Prostate gland (tissue), 2 donors: Measurements from ENCODE around the gene PRDX5. TPM values are rescaled to one million over a fixed set of nuclear protein-coding genes. Genes with fewer than 3 reads are reported as not detected.

Source experiments
- DNase-seq: peaks from one replicate; pipeline ENCODE4 v3.0.0-alpha.2; 2019; ENCODE audit warnings: low spot score
- H3K27ac ChIP-seq, 2 donors: fragments of 200-600 bp; sonication (generic); 2 replicates each; pipeline ENCODE4 v1.5.1; 2017 to 2019
- H3K27me3 ChIP-seq: fragments of 200-600 bp; sonication (generic); replicated peaks from 2 replicates; pipeline ENCODE4 v1.5.1; 2019; ENCODE audit not compliant: insufficient read depth
- H3K36me3 ChIP-seq, 2 donors: fragments of 200-600 bp; sonication (generic); 1 replicate in 1 of 2; 2 replicates in 1 of 2; pipeline versions ENCODE4 v1.5.1 to v1.8.1; 2017 to 2019
- H3K4me1 ChIP-seq: fragments of 200-600 bp; sonication (generic); replicated peaks from 2 replicates; pipeline ENCODE4 v1.5.1; 2019
- H3K4me3 ChIP-seq, 2 donors: fragments of 200-600 bp; sonication (generic); 2 replicates each; pipeline ENCODE4 v1.5.1; 2017 to 2019
- H3K9me3 ChIP-seq: fragments of 200-600 bp; sonication (generic); 2 replicates; pipeline ENCODE4 v1.5.1; 2017
- POLR2A ChIP-seq: fragments of 450-650 bp; IDR thresholded peaks from one replicate; pipeline ENCODE4 v1.6.1; 2016; ENCODE audit warnings: antibody characterized with exemption, mild to moderate bottlenecking
- POLR2AphosphoS5 ChIP-seq: sonication (generic); formaldehyde crosslinking; IDR thresholded peaks from one replicate; pipeline ENCODE4 v1.6.1; 2017; ENCODE audit warnings: antibody characterized with exemption
- WGBS: methylation state at CpG from one replicate; pipeline ENCODE4 v1.1.5; 2018; 5-methylcytosine and 5-hydroxymethylcytosine counted together
- intact Hi-C: fragments of 100-400 bp; cut with DNase I; formaldehyde crosslinking; loops from one replicate; pipeline ENCODE4 v1.14.2; 2022
- total RNA-seq, 2 donors: library from RNA; depleted of rRNA; stranded (reverse); fragments of >200 nt; gene quantifications; one replicate each; pipeline ENCODE4 v1.1.0, GENCODE V29; 2016
- TF ChIP-seq, protein P1 (sequence below), 4 experiments: fragments of 200-600 bp in 2 of 4; fragments of 450-650 bp in 2 of 4; sonication (generic) in 2 of 4; IDR thresholded peaks; 1 replicate in 3 of 4; 2 replicates in 1 of 4; pipeline ENCODE4 v1.5.1; 2016 to 2019; ENCODE audit warnings: antibody characterized with exemption in 4 of 4, mild to moderate bottlenecking in 2 of 4, moderate library complexity in 2 of 4

PRDX5 gene
- total RNA-seq, 2 donors from 2014 or later = 224 to 303 TPM

DNA sequence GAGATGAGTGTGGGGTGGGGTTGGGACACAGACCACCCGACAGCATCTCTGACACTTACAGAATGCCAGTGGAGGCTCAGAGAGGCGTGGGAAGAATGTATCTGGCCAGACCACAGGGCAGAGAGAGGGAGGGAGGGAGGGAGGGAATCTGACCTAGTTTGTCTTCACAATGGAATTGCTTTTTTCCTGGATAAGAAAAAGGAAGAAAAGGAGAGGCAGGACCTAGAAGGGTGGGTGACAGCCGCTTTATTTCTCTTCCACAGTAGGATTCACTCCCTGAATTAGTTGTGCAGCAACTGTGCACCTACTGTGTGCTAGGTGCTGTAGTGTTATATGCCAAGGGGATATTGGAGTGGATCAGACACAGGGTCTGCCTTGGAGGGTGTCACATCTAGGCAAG is 23.1 kb upstream of the PRDX5 start:
- WGBS = 58% methylated on average over 3 of the region's 3 CpGs
- no peak for TF ChIP-seq POLR2AphosphoS5
- intact Hi-C loops = no loop called here

DNA sequence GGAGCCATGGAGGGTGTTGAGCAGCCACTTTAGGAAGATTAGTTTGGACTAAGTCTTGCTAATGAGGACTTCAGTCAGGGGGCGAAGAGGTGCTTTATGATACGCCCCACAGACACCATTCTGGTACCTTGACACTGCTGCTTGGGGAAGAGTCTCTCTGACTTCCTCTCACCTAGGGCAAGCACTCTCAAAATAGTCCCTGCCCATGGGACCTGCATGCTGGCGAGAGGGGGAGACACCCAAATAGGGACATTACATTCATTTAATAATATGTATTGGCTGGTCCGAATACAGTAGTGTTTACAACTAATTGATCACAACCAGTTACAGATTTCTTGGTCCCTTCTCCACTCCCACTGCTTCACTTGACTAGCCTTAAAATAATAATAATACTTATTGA is 22.2 kb upstream of the PRDX5 start:
- TF ChIP-seq POLR2AphosphoS5 (no peak), POLR2A (no peak)
- TF ChIP-seq, protein P1, sequence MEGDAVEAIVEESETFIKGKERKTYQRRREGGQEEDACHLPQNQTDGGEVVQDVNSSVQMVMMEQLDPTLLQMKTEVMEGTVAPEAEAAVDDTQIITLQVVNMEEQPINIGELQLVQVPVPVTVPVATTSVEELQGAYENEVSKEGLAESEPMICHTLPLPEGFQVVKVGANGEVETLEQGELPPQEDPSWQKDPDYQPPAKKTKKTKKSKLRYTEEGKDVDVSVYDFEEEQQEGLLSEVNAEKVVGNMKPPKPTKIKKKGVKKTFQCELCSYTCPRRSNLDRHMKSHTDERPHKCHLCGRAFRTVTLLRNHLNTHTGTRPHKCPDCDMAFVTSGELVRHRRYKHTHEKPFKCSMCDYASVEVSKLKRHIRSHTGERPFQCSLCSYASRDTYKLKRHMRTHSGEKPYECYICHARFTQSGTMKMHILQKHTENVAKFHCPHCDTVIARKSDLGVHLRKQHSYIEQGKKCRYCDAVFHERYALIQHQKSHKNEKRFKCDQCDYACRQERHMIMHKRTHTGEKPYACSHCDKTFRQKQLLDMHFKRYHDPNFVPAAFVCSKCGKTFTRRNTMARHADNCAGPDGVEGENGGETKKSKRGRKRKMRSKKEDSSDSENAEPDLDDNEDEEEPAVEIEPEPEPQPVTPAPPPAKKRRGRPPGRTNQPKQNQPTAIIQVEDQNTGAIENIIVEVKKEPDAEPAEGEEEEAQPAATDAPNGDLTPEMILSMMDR (IDR thresholded peaks at IDR 0.05) = no peak
- H3K4me3 ChIP-seq = no peak overlapping the region
- no peaks in the 10 kb centered on the region for H3K36me3 ChIP-seq
- DNase-seq = no peak
- no peaks in the 10 kb centered on the region for H3K9me3 ChIP-seq
- H3K4me1 ChIP-seq = peaks cover 17% of the 10 kb centered on the region
- 92% methylated on average over 4 of the region's 4 CpGs for WGBS
- intact Hi-C loops = no loop called here
- H3K27me3 ChIP-seq = peaks cover 9% of the 10 kb centered on the region
- H3K27ac ChIP-seq = no peak overlapping the region

More for the DNA sequence above, 23.1 kb upstream of the PRDX5 start:
- no peak for DNase-seq
- Histone ChIP-seq H3K4me3 (no peak overlapping the region), H3K4me1 (peaks cover 9% of the 10 kb centered on the region), H3K27me3 (peaks cover 6% of the 10 kb centered on the region), H3K36me3 (no peaks in the 10 kb centered on the region), H3K27ac (no peak overlapping the region), H3K9me3 (no peaks in the 10 kb centered on the region)

DNA sequence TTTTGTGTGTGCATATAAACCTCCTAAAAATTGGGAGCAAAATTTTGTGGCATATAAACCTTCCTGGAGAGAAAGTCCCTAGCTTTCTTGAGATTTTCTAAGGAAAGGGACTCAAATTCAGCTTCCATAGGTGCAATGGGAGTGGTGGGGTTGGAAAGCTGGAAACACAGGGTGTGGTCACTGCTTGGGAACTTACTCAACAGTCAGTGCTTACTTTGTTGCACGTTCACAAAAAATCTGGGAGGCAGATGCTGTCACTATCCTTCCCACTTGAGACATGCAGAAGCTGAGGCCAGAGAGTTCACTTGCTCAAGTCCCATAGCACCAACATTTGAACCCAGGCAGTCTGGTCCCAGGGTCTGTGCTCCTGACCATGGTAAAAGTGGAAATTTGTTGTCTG is 21.7 kb upstream of the PRDX5 start:
- no peak overlapping the region for H3K27ac ChIP-seq
- H3K9me3 ChIP-seq = no peaks in the 10 kb centered on the region
- DNase-seq = no peak
- H3K27me3 ChIP-seq = peaks cover 9% of the 10 kb centered on the region
- TF ChIP-seq POLR2A (no peak), POLR2AphosphoS5 (no peak)
- TF ChIP-seq, protein P1 (IDR thresholded peaks at IDR 0.05) = no peak
- WGBS = 41% methylated on average over 1 of the region's 1 CpG
- H3K36me3 ChIP-seq = no peaks in the 10 kb centered on the region
- no peak overlapping the region for H3K4me3 ChIP-seq
- intact Hi-C loops = no loop called here
- peaks cover 18% of the 10 kb centered on the region for H3K4me1 ChIP-seq

DNA sequence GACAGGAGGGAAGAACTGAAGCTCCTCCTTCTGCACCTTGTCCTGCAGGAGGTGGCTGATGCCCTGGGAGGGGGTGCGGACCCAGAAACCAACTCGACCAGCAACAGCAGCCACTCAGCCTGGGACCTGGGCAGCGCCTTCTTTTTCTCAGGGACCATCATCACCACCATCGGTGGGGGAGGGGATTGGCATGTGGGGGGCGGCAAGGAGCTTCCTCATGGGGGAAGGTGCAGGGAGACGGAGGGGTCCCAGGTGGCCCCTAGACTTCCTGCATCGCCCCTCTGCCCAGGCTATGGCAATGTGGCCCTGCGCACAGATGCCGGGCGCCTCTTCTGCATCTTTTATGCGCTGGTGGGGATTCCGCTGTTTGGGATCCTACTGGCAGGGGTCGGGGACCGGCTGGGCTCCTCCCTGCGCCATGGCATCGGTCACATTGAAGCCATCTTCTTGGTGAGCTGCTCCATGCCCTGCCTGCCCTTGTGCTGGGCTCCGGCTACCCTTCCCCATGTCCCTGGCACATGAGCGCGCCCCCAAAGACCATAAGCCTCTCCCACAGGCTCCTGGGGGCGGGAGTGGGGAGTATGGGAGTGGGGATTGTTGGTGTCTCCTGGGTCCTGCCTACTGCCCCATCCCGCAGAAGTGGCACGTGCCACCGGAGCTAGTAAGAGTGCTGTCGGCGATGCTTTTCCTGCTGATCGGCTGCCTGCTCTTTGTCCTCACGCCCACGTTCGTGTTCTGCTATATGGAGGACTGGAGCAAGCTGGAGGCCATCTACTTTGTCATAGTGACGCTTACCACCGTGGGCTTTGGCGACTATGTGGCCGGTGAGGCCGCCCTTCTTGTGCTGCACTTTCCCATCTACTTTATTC is 20.9 kb upstream of the PRDX5 start:
- intact Hi-C loops = no loop called here
- Histone ChIP-seq H3K9me3 (no peaks in the 10 kb centered on the region), H3K27ac (no peak overlapping the region), H3K4me3 (no peak overlapping the region), H3K27me3 (peaks cover 9% of the 10 kb centered on the region), H3K4me1 (peaks cover 18% of the 10 kb centered on the region), H3K36me3 (no peaks in the 10 kb centered on the region)
- no peak for DNase-seq
- WGBS = 28% methylated on average over 33 of the region's 34 CpGs
- TF ChIP-seq, protein P1 (IDR thresholded peaks at IDR 0.05) = no peak
- TF ChIP-seq POLR2A (no peak), POLR2AphosphoS5 (no peak)

DNA sequence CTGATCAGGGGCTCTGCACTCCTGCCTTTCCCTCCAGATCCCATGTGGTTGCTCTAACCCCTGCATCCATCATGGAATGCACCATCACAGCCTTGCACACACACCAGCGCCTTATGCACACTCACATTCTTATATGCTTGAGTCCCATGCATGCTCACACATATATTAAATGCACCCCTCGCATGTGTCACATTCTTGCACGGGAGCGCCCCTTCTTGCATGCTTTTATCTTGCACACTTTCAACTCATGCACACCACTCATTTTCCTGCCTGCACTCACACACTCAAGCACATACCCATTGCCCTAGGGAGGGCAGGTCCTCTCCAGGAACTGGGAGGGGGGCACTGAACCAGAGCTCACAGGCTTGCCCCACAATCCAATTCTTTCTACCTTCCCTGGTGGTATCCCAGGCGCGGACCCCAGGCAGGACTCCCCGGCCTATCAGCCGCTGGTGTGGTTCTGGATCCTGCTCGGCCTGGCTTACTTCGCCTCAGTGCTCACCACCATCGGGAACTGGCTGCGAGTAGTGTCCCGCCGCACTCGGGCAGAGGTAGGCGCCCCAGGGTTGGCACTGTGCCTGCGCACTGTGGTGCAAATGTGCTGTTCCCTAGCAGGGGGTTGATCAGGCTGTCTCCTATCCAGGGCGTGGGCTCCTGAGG is 20.1 kb upstream of the PRDX5 start:
- Histone ChIP-seq H3K9me3 (no peaks in the 10 kb centered on the region), H3K4me1 (peaks cover 15% of the 10 kb centered on the region), H3K27me3 (peaks cover 5% of the 10 kb centered on the region), H3K36me3 (no peaks in the 10 kb centered on the region), H3K27ac (no peak overlapping the region), H3K4me3 (no peak overlapping the region)
- DNase-seq = no peak
- intact Hi-C loops = no loop called here
- TF ChIP-seq POLR2AphosphoS5 (no peak), POLR2A (no peak)
- TF ChIP-seq, protein P1 (IDR thresholded peaks at IDR 0.05) = no peak
- WGBS = 63% methylated on average over 18 of the region's 18 CpGs
